ENCODE results near the gene FAAP20. TPM values are rescaled to one million over a fixed set of nuclear protein-coding genes. Genes with fewer than 3 reads are reported as not detected.

FAAP20 gene
- 40.5 TPM for total RNA-seq
- long read RNA-seq, transcript FAAP20-202 (4 exons, 729 nt): major isoform, 22 of 43 reads
- long read RNA-seq, partial matches to known transcripts: 1 of 43 reads
- long read RNA-seq, other reads (novel, unspliced or antisense): 13 of 43 reads

GRCh38 chr1:2194319-2194897 is at the start of gene FAAP20:
Gene FAAP20, minus strand, starts transcription at chr1:2194772. Its CDS starts 23 bp downstream, at chr1:2194749.
- intact Hi-C loops (cut with DNase I): no loop called here
- peak; percentile 88 for DNase-seq (ENCODE audit: low spot score)

GRCh38 chr1:2242814-2243725 is 48.5 kb upstream of the FAAP20 start:
- no peak for DNase-seq (ENCODE audit: low spot score)

GRCh38 chr1:2241820-2242219 is 47.2 kb upstream of the FAAP20 start:
- DNase-seq (ENCODE audit: low spot score): no peak
- intact Hi-C loops (cut with DNase I): no loop called here

More at GRCh38 chr1:2242814-2243725, 48.5 kb upstream of the FAAP20 start:
- intact Hi-C loops (cut with DNase I): no loop called here

- peak; percentile 87 for DNase-seq (ENCODE audit: low spot score)
- intact Hi-C loops (cut with DNase I): no loop called here
Measured at GRCh38 chr1:2240270-2241156, 45.9 kb upstream of the FAAP20 start.

GRCh38 chr1:2239384-2239985 is 44.9 kb upstream of the FAAP20 start:
- intact Hi-C loops (cut with DNase I): no loop called here
- no peak for DNase-seq (ENCODE audit: low spot score)

- intact Hi-C loops (cut with DNase I): no loop called here
- DNase-seq (ENCODE audit: low spot score): no peak
Measured at GRCh38 chr1:2239013-2239370, 44.4 kb upstream of the FAAP20 start.

GRCh38 chr1:2238361-2239012 is 43.9 kb upstream of the FAAP20 start:
- no peak for DNase-seq (ENCODE audit: low spot score)
- intact Hi-C loops (cut with DNase I): no loop called here

GRCh38 chr1:2237773-2238172 is 43.2 kb upstream of the FAAP20 start:
- intact Hi-C loops (cut with DNase I): no loop called here
- DNase-seq (ENCODE audit: low spot score): no peak

GRCh38 chr1:2236695-2237677 is 42.4 kb upstream of the FAAP20 start:
- DNase-seq (ENCODE audit: low spot score): no peak
- intact Hi-C loops (cut with DNase I): no loop called here

GRCh38 chr1:2235300-2235998 is 40.9 kb upstream of the FAAP20 start:
- intact Hi-C loops (cut with DNase I): no loop called here
- DNase-seq (ENCODE audit: low spot score): no peak

- intact Hi-C loops (cut with DNase I): no loop called here
- no peak for DNase-seq (ENCODE audit: low spot score)
Measured at GRCh38 chr1:2234762-2235113, 40.2 kb upstream of the FAAP20 start.

- DNase-seq (ENCODE audit: low spot score): peak; percentile 93
- intact Hi-C loops (cut with DNase I): no loop called here
Measured at GRCh38 chr1:2233997-2234761, 39.6 kb upstream of the FAAP20 start.

- no peak for DNase-seq (ENCODE audit: low spot score)
- intact Hi-C loops (cut with DNase I): no loop called here
Measured at GRCh38 chr1:2233468-2233867, 38.9 kb upstream of the FAAP20 start.

- DNase-seq (ENCODE audit: low spot score): no peak
- intact Hi-C loops (cut with DNase I): no loop called here
Measured at GRCh38 chr1:2232916-2233438, 38.4 kb upstream of the FAAP20 start.

GRCh38 chr1:2232255-2232915 is 37.8 kb upstream of the FAAP20 start:
- no peak for DNase-seq (ENCODE audit: low spot score)

More at GRCh38 chr1:2232255-2232915, 37.8 kb upstream of the FAAP20 start:
- intact Hi-C loops (cut with DNase I): no loop called here

Data from cardiac septum (tissue), 1 donor.